Nephron (organoid): ENCODE measurements around the gene CLIC1.
"Not testable (repeated sequence)": the region's sequence is repeated elsewhere in the genome, so short reads cannot be mapped to it uniquely, and the experiment has no call there.

Experiments used
- H3K27ac Mint-ChIP-seq, 3 experiments: 2 replicates each; pipeline ENCODE4 v1.8.0; 2020; ENCODE audit warnings: mixed read lengths in 3 of 3, mild to moderate bottlenecking in 2 of 3, moderate library complexity in 1 of 3
- H3K27me3 Mint-ChIP-seq: 2 replicates; pipeline ENCODE4 v1.8.0; 2021; ENCODE audit warnings: low read depth, mild to moderate bottlenecking, moderate library complexity, mixed read lengths
- H3K36me3 Mint-ChIP-seq: 2 replicates; pipeline ENCODE4 v1.8.0; 2020; ENCODE audit warnings: low read depth, mixed read lengths
- H3K4me1 Mint-ChIP-seq: 2 replicates; pipeline ENCODE4 v1.8.0; 2020; ENCODE audit warnings: mixed read lengths
- H3K4me3 Mint-ChIP-seq, 3 experiments: 2 replicates each; pipeline ENCODE4 v1.8.0; 2020; ENCODE audit warnings: mild to moderate bottlenecking in 3 of 3, mixed read lengths in 3 of 3, moderate library complexity in 2 of 3
- H3K9me3 Mint-ChIP-seq: 2 replicates; pipeline ENCODE4 v1.8.0; 2020; ENCODE audit warnings: mixed read lengths
- CTCF ChIP-seq, 3 experiments: fragments of 200-600 bp; sonication (generic); IDR thresholded peaks; one replicate each; pipeline ENCODE4 v1.5.0; 2021; ENCODE audit warnings: antibody characterized with exemption in 3 of 3; ENCODE audit not compliant: unreplicated experiment in 3 of 3

CLIC1 gene

GRCh38 chr6:31713465-31713864 lies 22.9 kb downstream of the CLIC1 start:
- TF ChIP-seq CTCF (IDR thresholded peaks at IDR 0.05; ENCODE audit: unreplicated experiment in 3 of 3), result no peak
- Mint-ChIP-seq H3K36me3 (no peaks in the 10 kb centered on the region), H3K9me3 (no peaks in the 10 kb centered on the region), H3K4me3 (no peak overlapping the region), H3K4me1 (peaks cover 36% of the 10 kb centered on the region), H3K27ac (peak overlapping the region; percentile 83 to 93 (median 92)), H3K27me3 (peaks cover 5% of the 10 kb centered on the region)

DNA sequence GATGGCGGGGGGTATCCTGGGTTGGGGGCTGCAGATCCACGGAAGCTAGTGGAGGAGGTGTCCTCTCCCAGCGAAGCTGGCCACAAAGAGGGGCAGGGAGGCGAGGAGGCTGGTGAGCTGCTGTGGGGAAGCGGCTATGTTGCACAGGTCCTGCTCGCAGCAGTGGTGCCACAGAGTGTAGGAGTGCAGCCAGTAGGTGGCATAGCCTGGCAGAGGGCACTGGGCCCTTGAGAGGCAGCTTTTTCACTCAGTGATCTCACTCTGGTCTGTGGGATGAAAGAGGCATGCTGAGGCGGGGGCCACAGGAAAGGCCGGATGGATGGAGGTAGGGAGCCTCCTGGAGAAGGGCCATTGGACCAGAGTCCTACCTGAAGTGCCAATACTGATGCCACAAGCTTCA lies 24.0 kb downstream of the CLIC1 start:
- H3K36me3 Mint-ChIP-seq, result no peaks in the 10 kb centered on the region
- no peak for TF ChIP-seq CTCF (IDR thresholded peaks at IDR 0.05; ENCODE audit: unreplicated experiment in 3 of 3)
- H3K27ac Mint-ChIP-seq, result peak overlapping the region; percentile 83 to 93 (median 86)
- peaks cover 5% of the 10 kb centered on the region for H3K27me3 Mint-ChIP-seq
- no peaks in the 10 kb centered on the region for H3K9me3 Mint-ChIP-seq
- H3K4me3 Mint-ChIP-seq, result peak overlapping the region in 2 of 3 experiments; percentile 7 to 12
- H3K4me1 Mint-ChIP-seq, result peaks cover 36% of the 10 kb centered on the region

DNA sequence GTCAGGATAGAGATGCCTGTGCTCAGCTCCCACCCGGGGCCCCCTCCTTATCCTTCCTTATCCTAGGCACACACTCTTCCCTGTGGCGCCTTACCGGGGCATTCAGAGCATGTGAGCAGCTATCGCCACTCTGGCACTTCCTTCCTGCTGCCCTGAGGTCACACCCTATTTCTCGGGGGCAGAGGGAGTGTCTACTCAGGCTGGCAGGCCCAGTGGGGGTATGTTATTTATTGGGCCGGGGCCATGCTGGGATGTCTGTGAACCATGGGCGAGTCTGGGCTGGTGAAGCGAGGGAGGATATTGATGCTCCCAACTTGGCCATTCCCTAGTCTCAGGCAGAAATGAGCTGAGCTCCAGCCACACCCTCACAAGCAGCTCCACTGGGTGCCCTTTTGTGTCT lies 25.1 kb downstream of the CLIC1 start:
- no peak overlapping the region for H3K4me3 Mint-ChIP-seq
- H3K36me3 Mint-ChIP-seq, result no peaks in the 10 kb centered on the region
- peaks cover 36% of the 10 kb centered on the region for H3K4me1 Mint-ChIP-seq
- peaks cover 8% of the 10 kb centered on the region for H3K27me3 Mint-ChIP-seq
- no peaks in the 10 kb centered on the region for H3K9me3 Mint-ChIP-seq
- H3K27ac Mint-ChIP-seq, result peak overlapping the region in 1 of 3 experiments; percentile 83
- TF ChIP-seq CTCF (IDR thresholded peaks at IDR 0.05; ENCODE audit: unreplicated experiment in 3 of 3), result no peak

GRCh38 chr6:31710523-31711219 lies 25.7 kb downstream of the CLIC1 start:
- no peaks in the 10 kb centered on the region for H3K9me3 Mint-ChIP-seq
- no peak overlapping the region for H3K27ac Mint-ChIP-seq
- H3K36me3 Mint-ChIP-seq, result no peaks in the 10 kb centered on the region
- H3K4me1 Mint-ChIP-seq, result peaks cover 34% of the 10 kb centered on the region
- no peak overlapping the region for H3K4me3 Mint-ChIP-seq
- peaks cover 8% of the 10 kb centered on the region for H3K27me3 Mint-ChIP-seq
- no peak for TF ChIP-seq CTCF (IDR thresholded peaks at IDR 0.05; ENCODE audit: unreplicated experiment in 3 of 3)

GRCh38 chr6:31709157-31709556 lies 27.2 kb downstream of the CLIC1 start:
- not testable (repeated sequence) for H3K9me3 Mint-ChIP-seq, H3K27me3 Mint-ChIP-seq, H3K27ac Mint-ChIP-seq, H3K36me3 Mint-ChIP-seq, H3K4me3 Mint-ChIP-seq
- peaks cover 22% of the 10 kb centered on the region for H3K4me1 Mint-ChIP-seq

DNA sequence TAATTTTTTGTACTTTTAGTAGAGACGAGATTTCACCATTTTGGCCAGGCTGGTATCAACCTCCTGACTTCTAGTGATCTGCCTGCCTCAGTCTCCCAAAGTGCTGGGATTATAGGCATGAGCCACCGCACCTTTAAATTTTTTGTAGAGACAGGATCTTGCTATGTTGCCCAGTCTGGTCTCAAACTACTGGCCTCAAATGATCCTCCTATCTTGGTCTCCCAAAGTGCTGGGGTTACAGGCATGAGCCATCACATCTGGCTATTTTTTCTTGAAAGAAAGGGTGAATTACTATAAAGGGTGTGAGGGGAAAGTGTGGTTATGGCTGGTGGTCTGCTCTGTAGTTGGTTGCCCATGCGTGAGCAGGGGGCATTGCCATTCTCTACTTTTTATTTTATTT lies 28.1 kb downstream of the CLIC1 start:
- Mint-ChIP-seq H3K9me3 (no peaks in the 10 kb centered on the region), H3K27me3 (peaks cover 8% of the 10 kb centered on the region), H3K4me1 (peaks cover 18% of the 10 kb centered on the region), H3K36me3 (no peaks in the 10 kb centered on the region), H3K4me3 (no peak overlapping the region), H3K27ac (no peak overlapping the region)
- TF ChIP-seq CTCF (IDR thresholded peaks at IDR 0.05; ENCODE audit: unreplicated experiment in 3 of 3), result no peak
